IMR-90 (cell line): Measurements from ENCODE around the gene IFI35. TPM values are rescaled to one million over a fixed set of nuclear protein-coding genes. Genes with fewer than 3 reads are reported as not detected.
A peak's percentile ranks its signal among the peaks of the same experiment; 100 is the strongest.

Experiments
- ATAC-seq: fragments of 200-7000 bp; cut with Tn5 transposase; 2 replicates; pipeline ENCODE4 v1.9.1; 2020; ENCODE audit warnings: low read depth, mild to moderate bottlenecking, moderate library complexity
- BruUV-seq: library from RNA; stranded (reverse); fragments of 400-500 nt; replicated peaks from 2 replicates; lab custom pipeline; 2021; lab: Mats Ljungman, UMichigan
- CTCF ChIA-PET: fragments of 300-600 bp; formaldehyde crosslinking; extraction: SDS; loops from one replicate; lab custom pipeline; 2021; ENCODE audit warnings: antibody characterized with exemption; lab: Yijun Ruan, JAX
- POLR2A ChIA-PET: fragments of 300-600 bp; sonication (Branson Sonifier 250); formaldehyde crosslinking; loops from one replicate; lab custom pipeline; 2022; ENCODE audit warnings: antibody characterized with exemption; ENCODE audit not compliant: unreplicated experiment; lab: Charles Lee
- DNase-seq: peaks from one replicate; pipeline ENCODE4 v3.0.0; 2013
- H2AFZ ChIP-seq: replicated peaks from 2 replicates; pipeline ENCODE3; 2013; ENCODE audit warnings: low read length, mild to moderate bottlenecking; ENCODE audit not compliant: poor library complexity
- H2AK5ac ChIP-seq: 2 replicates; pipeline ENCODE4 v1.6.1; 2013; ENCODE audit warnings: low read depth, low read length, inconsistent platforms
- H2AK9ac ChIP-seq: replicated peaks from 2 replicates; pipeline ENCODE3; 2013; ENCODE audit warnings: mild to moderate bottlenecking, low read depth, low read length, moderate library complexity; ENCODE audit not compliant: poor library complexity
- H2BK120ac ChIP-seq: 2 replicates; pipeline ENCODE4 v1.6.1; 2013; ENCODE audit warnings: low read depth, low read length, inconsistent platforms
- H2BK15ac ChIP-seq: 3 replicates; pipeline ENCODE4 v1.6.1; 2013; ENCODE audit warnings: low read depth, low read length, inconsistent platforms
- H2BK20ac ChIP-seq: 2 replicates; pipeline ENCODE4 v1.6.1; 2013; ENCODE audit warnings: low read depth, mild to moderate bottlenecking, inconsistent platforms, low read length, moderate library complexity
- H2BK5ac ChIP-seq: 2 replicates; pipeline ENCODE4 v1.6.1; 2013; ENCODE audit warnings: mild to moderate bottlenecking, low read depth, low read length, inconsistent platforms; ENCODE audit not compliant: poor library complexity, severe bottlenecking
- H3K14ac ChIP-seq: replicated peaks from 2 replicates; pipeline ENCODE4 v1.6.1; 2013; ENCODE audit warnings: low read depth, low read length, inconsistent platforms
- H3K18ac ChIP-seq: 2 replicates; pipeline ENCODE4 v1.6.1; 2013; ENCODE audit warnings: low read depth, low read length, control low read depth
- H3K23ac ChIP-seq: 2 replicates; pipeline ENCODE4 v1.6.1; 2013; ENCODE audit warnings: low read depth, low read length, inconsistent platforms
- H3K27ac ChIP-seq: 2 replicates; pipeline ENCODE4 v1.5.1; 2013; ENCODE audit warnings: mild to moderate bottlenecking, control low read depth, low read length; ENCODE audit not compliant: insufficient read depth
- H3K27me3 ChIP-seq: 2 replicates; pipeline ENCODE4 v1.6.1; 2013; ENCODE audit warnings: low read length; ENCODE audit not compliant: control insufficient read depth, insufficient read depth
- H3K36me3 ChIP-seq: 2 replicates; pipeline ENCODE4 v1.6.1; 2013; ENCODE audit warnings: low read length, mixed read lengths; ENCODE audit not compliant: control insufficient read depth, insufficient read depth
- H3K4ac ChIP-seq: 2 replicates; pipeline ENCODE4 v1.6.1; 2013; ENCODE audit warnings: low read depth, low read length, inconsistent platforms
- H3K4me1 ChIP-seq: 2 replicates; pipeline ENCODE4 v1.6.1; 2013; ENCODE audit warnings: low read length, mixed read lengths; ENCODE audit not compliant: control insufficient read depth, insufficient read depth
- H3K4me2 ChIP-seq: 2 replicates; pipeline ENCODE4 v1.6.1; 2013; ENCODE audit warnings: low read depth, mild to moderate bottlenecking, control low read depth, low read length, moderate library complexity
- H3K4me3 ChIP-seq: 2 replicates; pipeline ENCODE4 v1.5.1; 2013; ENCODE audit warnings: low read depth, mild to moderate bottlenecking, control low read depth, low read length, moderate library complexity; ENCODE audit not compliant: insufficient read depth
- H3K56ac ChIP-seq: 2 replicates; pipeline ENCODE4 v1.6.1; 2013; ENCODE audit warnings: low read length, inconsistent platforms; ENCODE audit not compliant: insufficient read depth; ENCODE audit errors: extremely low read depth
- H3K79me1 ChIP-seq, 2 experiments: 2 replicates each; pipeline ENCODE4 v1.6.1; 2013; ENCODE audit warnings: low read length in 2 of 2, inconsistent platforms in 1 of 2, low read depth in 1 of 2
- H3K9ac ChIP-seq: 2 replicates; pipeline ENCODE4 v1.6.1; 2013; ENCODE audit warnings: low read depth, low read length, control low read depth
- H3K9me1 ChIP-seq: 2 replicates; pipeline ENCODE4 v1.6.1; 2013; ENCODE audit warnings: low read length, inconsistent platforms; ENCODE audit not compliant: insufficient read depth
- H3K9me3 ChIP-seq: 2 replicates; pipeline ENCODE4 v1.6.1; 2013; ENCODE audit warnings: low read length; ENCODE audit not compliant: control insufficient read depth, insufficient read depth
- H4K20me1 ChIP-seq: 2 replicates; pipeline ENCODE4 v1.6.1; 2013; ENCODE audit warnings: low read length, inconsistent platforms; ENCODE audit not compliant: insufficient read depth
- H4K5ac ChIP-seq: 2 replicates; pipeline ENCODE4 v1.6.1; 2013; ENCODE audit warnings: mild to moderate bottlenecking, low read depth, low read length, control low read depth
- H4K8ac ChIP-seq, 2 experiments: 2 replicates each; pipeline ENCODE4 v1.6.1; 2013; ENCODE audit warnings: low read depth in 2 of 2, low read length in 2 of 2, control low read depth in 1 of 2, inconsistent platforms in 1 of 2
- H4K91ac ChIP-seq: 2 replicates; pipeline ENCODE4 v1.6.1; 2013; ENCODE audit warnings: low read depth, low read length, inconsistent platforms; ENCODE audit not compliant: insufficient read depth
- BHLHE40 ChIP-seq: fragments of 150-350 bp; IDR thresholded peaks from 2 replicates; pipeline ENCODE4 v1.6.1; 2016; ENCODE audit warnings: mild to moderate bottlenecking, low read depth, low read length
- CEBPB ChIP-seq: IDR thresholded peaks from 2 replicates; pipeline ENCODE4 v1.6.1; 2012; ENCODE audit warnings: low read depth, low read length, improper control_type of control experiment
- CHD1 ChIP-seq: IDR thresholded peaks from 2 replicates; pipeline ENCODE4 v1.6.1; 2012; ENCODE audit warnings: low read depth, low read length, improper control_type of control experiment
- FOS ChIP-seq: fragments of 150-350 bp; IDR thresholded peaks from 2 replicates; pipeline ENCODE4 v1.6.1; 2016; ENCODE audit warnings: low read depth, low read length
- MAFK ChIP-seq: IDR thresholded peaks from 2 replicates; pipeline ENCODE4 v1.6.1; 2012; ENCODE audit warnings: low read depth, low read length, improper control_type of control experiment
- MAZ ChIP-seq: IDR thresholded peaks from 2 replicates; pipeline ENCODE4 v1.6.1; 2012; ENCODE audit warnings: low read depth, mild to moderate bottlenecking, low read length, improper control_type of control experiment, moderate library complexity, borderline replicate concordance
- MXI1 ChIP-seq: IDR thresholded peaks from 2 replicates; pipeline ENCODE4 v1.6.1; 2012; ENCODE audit warnings: low read depth, mild to moderate bottlenecking, low read length, moderate library complexity, borderline replicate concordance
- NFE2L2 ChIP-seq: fragments of 150-350 bp; IDR thresholded peaks from 2 replicates; pipeline ENCODE4 v1.6.1; 2016; ENCODE audit warnings: low read depth, mild to moderate bottlenecking, low read length
- RAD21 ChIP-seq: IDR thresholded peaks from 2 replicates; pipeline ENCODE4 v1.6.1; 2012; ENCODE audit warnings: low read length, improper control_type of control experiment
- RCOR1 ChIP-seq: IDR thresholded peaks from 2 replicates; pipeline ENCODE4 v1.6.1; 2012; ENCODE audit warnings: mild to moderate bottlenecking, low read length, improper control_type of control experiment; ENCODE audit not compliant: insufficient replicate concordance
- RFX5 ChIP-seq: IDR thresholded peaks from 2 replicates; pipeline ENCODE4 v1.8.0; 2012; ENCODE audit warnings: low read depth, mild to moderate bottlenecking, low read length, moderate library complexity
- SMC3 ChIP-seq: fragments of 150-350 bp; IDR thresholded peaks from 2 replicates; pipeline ENCODE4 v1.6.1; 2016; ENCODE audit warnings: low read depth, mild to moderate bottlenecking, antibody characterized with exemption, low read length, moderate library complexity
- USF2 ChIP-seq: fragments of 150-350 bp; IDR thresholded peaks from 2 replicates; pipeline ENCODE4 v1.6.1; 2017; ENCODE audit warnings: mild to moderate bottlenecking, antibody characterized with exemption, low read length, low read depth
- WGBS, 2 experiments: methylation state at CpG; one replicate each; pipeline versions ENCODE4 v1.1.5 to v1.1.7; 2013; ENCODE audit warnings: missing lambda C conversion rate in 2 of 2; ENCODE audit not compliant: insufficient read length in 1 of 2; ENCODE audit errors: extremely low coverage in 2 of 2; 5-methylcytosine and 5-hydroxymethylcytosine counted together
- dilution Hi-C: fragments of 300-500 bp; cut with HindIII; formaldehyde crosslinking; loops from one replicate; pipeline ENCODE4 v1.14.3; 2018; ENCODE audit warnings: low sequenced_read_pairs; ENCODE audit not compliant: unreplicated experiment
- in situ Hi-C: fragments of 300-500 bp; cut with MboI; formaldehyde crosslinking; loops from 3 replicates; pipeline ENCODE4 v1.14.3; 2019; ENCODE audit warnings: low sequenced_read_pairs, inconsistent platforms, mixed read lengths
- intact Hi-C: fragments of 100-400 bp; cut with micrococcal nuclease; formaldehyde crosslinking; loops from 2 replicates; pipeline ENCODE4 v1.10.0; 2022
- polyA plus RNA-seq, 3 experiments: library from polyadenylated mRNA; depleted of rRNA; stranded (reverse); fragments of >200 nt; gene quantifications; 2 replicates each; pipeline ENCODE4 v1.2.3, GENCODE V29; 2012; ENCODE audit warnings: low replicate concordance in 1 of 3
- total RNA-seq: library from RNA; depleted of rRNA; stranded (reverse); fragments of >200 nt; gene quantifications from 2 replicates; pipeline ENCODE4 v1.2.3, GENCODE V29; 2012
- TF ChIP-seq, protein P1 (sequence below): conservative IDR thresholded peaks from 2 replicates; pipeline ENCODE4 v1.5.1; 2012; ENCODE audit warnings: mild to moderate bottlenecking, low read depth, low read length, improper control_type of control experiment
- TF ChIP-seq, protein P2 (sequence below): fragments of 150-350 bp; IDR thresholded peaks from 2 replicates; pipeline ENCODE4 v1.6.1; 2016; ENCODE audit warnings: low read depth, mild to moderate bottlenecking, low read length, moderate library complexity, borderline replicate concordance

Gene IFI35
- total and polyA plus RNA-seq, 2 of the 4 experiments (the other 2 are of a cell fraction), result 15.8 to 17.0 TPM

- no peak overlapping the region for H2BK20ac ChIP-seq
- H3K9ac ChIP-seq, result peak overlapping the region; percentile 91
- peak overlapping the region; percentile 93 for H3K14ac ChIP-seq
- peak overlapping the region; percentile 88 for H3K56ac ChIP-seq
- peak overlapping the region; percentile 2; the same call in 1 of the 2 replicates for H3K18ac ChIP-seq
- H3K4me2 ChIP-seq, result peak overlapping the region; percentile 98
- H2AK9ac ChIP-seq, result peak overlapping the region; percentile 79
- H4K20me1 ChIP-seq, result peaks cover 37% of the 10 kb centered on the region
- peak overlapping the region; percentile 96 for H2AK5ac ChIP-seq
- H3K9me3 ChIP-seq, result no peaks in the 10 kb centered on the region
- peak overlapping the region; percentile 54 to 91 for H4K8ac ChIP-seq
- peak overlapping the region; percentile 86 for H3K27ac ChIP-seq
- peak overlapping the region; percentile 72 for H3K23ac ChIP-seq
- H3K9me1 ChIP-seq, result 0 out of 2 replicates have a peak, but pooled peaks cover 3% of the 10 kb centered on the region
- intact Hi-C loops (loop anchor here (10.0 kb wide), 1 partner anchor 316 kb away; no protein-coding TSS in a partner anchor), dilution Hi-C loops (no loop called here), in situ Hi-C loops (loop anchor here (25.0 kb wide), 1 partner anchor 363 kb away; no protein-coding TSS in a partner anchor)
- H3K79me1 ChIP-seq, result peaks cover 12 to 51% of the 10 kb centered on the region in 2 experiments; a peak in 3 of 4 replicates
- peak overlapping the region; percentile 94 for H3K4ac ChIP-seq
- ATAC-seq, result no peak
- peak overlapping the region; percentile 87 for H2AFZ ChIP-seq
- H2BK120ac ChIP-seq, result no peak overlapping the region
- DNase-seq, result no peak
- WGBS, 2 experiments, result no CpG with 5 or more reads among the region's 10 CpGs
- no TSS peak for BruUV-seq
- ChIA-PET CTCF (interaction anchor here (1.9 kb wide), 1 partner anchor 30 kb away, joined by 9 read pairs; no protein-coding TSS in a partner anchor), POLR2A (interaction anchor here (1.6 kb wide), 1 partner anchor 10 kb away, joined by 5 read pairs; no protein-coding TSS in a partner anchor)
- H3K36me3 ChIP-seq, result peaks cover 31% of the 10 kb centered on the region
- H4K91ac ChIP-seq, result peak overlapping the region; percentile 73
- peaks cover 6% of the 10 kb centered on the region for H3K4me1 ChIP-seq
- H4K5ac ChIP-seq, result peak overlapping the region; percentile 44; the same call in 1 of the 2 replicates
- H2BK5ac ChIP-seq, result peak overlapping the region; percentile 92
- H3K4me3 ChIP-seq, result peak overlapping the region; percentile 64
- H2BK15ac ChIP-seq, result no peak overlapping the region
- no peaks in the 10 kb centered on the region for H3K27me3 ChIP-seq
- TF ChIP-seq RAD21, result no peak
- TF ChIP-seq FOS, result no peak
- TF ChIP-seq MAFK, result no peak
- no peak for TF ChIP-seq USF2
- TF ChIP-seq, protein P1, sequence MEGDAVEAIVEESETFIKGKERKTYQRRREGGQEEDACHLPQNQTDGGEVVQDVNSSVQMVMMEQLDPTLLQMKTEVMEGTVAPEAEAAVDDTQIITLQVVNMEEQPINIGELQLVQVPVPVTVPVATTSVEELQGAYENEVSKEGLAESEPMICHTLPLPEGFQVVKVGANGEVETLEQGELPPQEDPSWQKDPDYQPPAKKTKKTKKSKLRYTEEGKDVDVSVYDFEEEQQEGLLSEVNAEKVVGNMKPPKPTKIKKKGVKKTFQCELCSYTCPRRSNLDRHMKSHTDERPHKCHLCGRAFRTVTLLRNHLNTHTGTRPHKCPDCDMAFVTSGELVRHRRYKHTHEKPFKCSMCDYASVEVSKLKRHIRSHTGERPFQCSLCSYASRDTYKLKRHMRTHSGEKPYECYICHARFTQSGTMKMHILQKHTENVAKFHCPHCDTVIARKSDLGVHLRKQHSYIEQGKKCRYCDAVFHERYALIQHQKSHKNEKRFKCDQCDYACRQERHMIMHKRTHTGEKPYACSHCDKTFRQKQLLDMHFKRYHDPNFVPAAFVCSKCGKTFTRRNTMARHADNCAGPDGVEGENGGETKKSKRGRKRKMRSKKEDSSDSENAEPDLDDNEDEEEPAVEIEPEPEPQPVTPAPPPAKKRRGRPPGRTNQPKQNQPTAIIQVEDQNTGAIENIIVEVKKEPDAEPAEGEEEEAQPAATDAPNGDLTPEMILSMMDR, result no peak
- TF ChIP-seq SMC3, result no peak
- no peak for TF ChIP-seq CHD1
- no peak for TF ChIP-seq RCOR1
- TF ChIP-seq, protein P2, sequence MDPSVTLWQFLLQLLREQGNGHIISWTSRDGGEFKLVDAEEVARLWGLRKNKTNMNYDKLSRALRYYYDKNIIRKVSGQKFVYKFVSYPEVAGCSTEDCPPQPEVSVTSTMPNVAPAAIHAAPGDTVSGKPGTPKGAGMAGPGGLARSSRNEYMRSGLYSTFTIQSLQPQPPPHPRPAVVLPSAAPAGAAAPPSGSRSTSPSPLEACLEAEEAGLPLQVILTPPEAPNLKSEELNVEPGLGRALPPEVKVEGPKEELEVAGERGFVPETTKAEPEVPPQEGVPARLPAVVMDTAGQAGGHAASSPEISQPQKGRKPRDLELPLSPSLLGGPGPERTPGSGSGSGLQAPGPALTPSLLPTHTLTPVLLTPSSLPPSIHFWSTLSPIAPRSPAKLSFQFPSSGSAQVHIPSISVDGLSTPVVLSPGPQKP, result no peak
- TF ChIP-seq RFX5, result no peak
- no peak for TF ChIP-seq CEBPB
- no peak for TF ChIP-seq BHLHE40
- no peak for TF ChIP-seq NFE2L2
- TF ChIP-seq MXI1, result no peak
- TF ChIP-seq MAZ, result no peak
Observed at GRCh38 chr17:42999003-42999525, 7.5 kb upstream of the IFI35 start.
